ENCODE measurements around the gene KLHL36.

- TF ChIP-seq EP300 (IDR thresholded peaks at IDR 0.05) (no peak), CTCF (IDR thresholded peaks at IDR 0.05) (no peak)
Observed at GRCh38 chr16:84677849-84678248, 29.5 kb downstream of the KLHL36 start.

Data from sigmoid colon (tissue), 4 donors.